GM12891 (cell line): ENCODE results near the gene SNAPC2.

Source experiments
- POLR2A ChIP-seq: IDR thresholded peaks from 2 replicates; pipeline ENCODE4 v1.6.1; 2011; ENCODE audit warnings: low read depth, low read length, control low read depth
- SPI1 ChIP-seq: IDR thresholded peaks from 2 replicates; pipeline ENCODE4 v1.6.1; 2011; ENCODE audit warnings: low read depth, low read length, control low read depth

DNA sequence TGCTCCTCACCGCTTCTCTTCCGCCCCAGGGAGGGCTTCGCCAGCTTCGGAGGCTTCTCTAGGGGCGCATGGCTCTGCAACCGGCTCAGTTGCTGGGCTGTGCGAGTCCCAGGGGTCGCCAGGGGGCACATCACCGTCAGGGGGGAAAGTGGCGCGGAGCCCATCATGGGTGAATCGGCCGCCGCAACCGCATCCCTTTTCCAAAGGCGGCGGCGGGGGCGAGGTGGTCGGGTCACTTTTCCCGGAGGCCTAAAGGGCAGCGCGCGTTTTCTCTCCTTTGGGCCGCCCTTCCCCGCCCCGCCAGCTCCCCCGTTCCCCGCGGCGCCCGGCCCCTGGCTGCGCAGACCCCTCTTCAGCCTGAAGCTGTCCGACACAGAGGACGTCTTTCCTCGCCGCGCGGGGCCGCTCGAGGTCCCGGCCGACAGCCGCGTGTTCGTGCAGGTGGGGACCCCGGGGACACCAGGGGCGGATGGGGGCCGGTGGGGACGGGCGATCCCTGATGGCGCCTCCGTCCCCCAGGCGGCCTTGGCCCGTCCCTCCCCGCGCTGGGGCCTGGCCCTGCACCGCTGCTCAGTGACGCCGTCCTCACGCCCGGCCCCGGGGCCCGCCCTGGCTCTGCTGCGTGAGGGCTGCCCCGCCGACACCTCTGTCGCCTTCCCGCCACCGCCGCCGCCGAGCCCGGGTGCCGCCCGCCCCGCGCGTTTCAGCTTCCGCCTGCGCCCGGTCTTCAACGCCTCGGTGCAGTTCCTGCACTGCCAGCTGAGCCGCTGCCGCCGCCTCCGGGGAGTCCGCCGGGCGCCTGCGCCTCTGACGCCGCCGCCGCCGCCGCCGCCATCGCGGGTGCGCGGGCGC, 3.8 kb upstream of the SNAPC2 start:
- no peak for TF ChIP-seq POLR2A
- TF ChIP-seq SPI1: no peak
